GM23338 (cell line): ENCODE results near the gene DUSP6. TPM values are rescaled to one million over a fixed set of nuclear protein-coding genes. Genes with fewer than 3 reads are reported as not detected.
"Not testable (repeated sequence)": the region's sequence is repeated elsewhere in the genome, so short reads cannot be mapped to it uniquely, and the experiment has no call there.

Source experiments
- ATAC-seq: fragments of 200-7000 bp; cut with Tn5 transposase; 3 replicates; pipeline ENCODE4 v1.9.1; 2020
- DNase-seq: peaks from one replicate; pipeline ENCODE4 v3.0.0-alpha.2; 2015; ENCODE audit warnings: low spot score
- H2AFZ ChIP-seq: fragments of 200-600 bp; sonication (generic); 2 replicates; pipeline ENCODE4 v1.8.0; 2016; ENCODE audit warnings: antibody characterized with exemption, mild to moderate bottlenecking, moderate library complexity
- H3F3A ChIP-seq: fragments of 200-600 bp; sonication (generic); replicated peaks from 2 replicates; pipeline ENCODE4 v1.8.0; 2017; ENCODE audit warnings: antibody characterized with exemption, mixed run types, low read depth
- H3K27ac ChIP-seq: fragments of 200-600 bp; sonication (generic); 2 replicates; pipeline ENCODE4 v1.6.1; 2016; ENCODE audit warnings: low read depth
- H3K27me3 ChIP-seq: fragments of 200-600 bp; sonication (generic); 2 replicates; pipeline ENCODE4 v1.8.0; 2016; ENCODE audit warnings: mild to moderate bottlenecking, mixed run types, moderate library complexity; ENCODE audit not compliant: insufficient read depth
- H3K36me3 ChIP-seq: fragments of 200-600 bp; sonication (generic); 2 replicates; pipeline ENCODE4 v1.8.0; 2016; ENCODE audit warnings: mild to moderate bottlenecking; ENCODE audit not compliant: insufficient read depth
- H3K4me1 ChIP-seq: fragments of 200-600 bp; sonication (generic); 2 replicates; pipeline ENCODE4 v1.8.0; 2016; ENCODE audit warnings: mild to moderate bottlenecking, moderate library complexity; ENCODE audit not compliant: insufficient read depth
- H3K4me2 ChIP-seq: fragments of 200-600 bp; sonication (generic); 2 replicates; pipeline ENCODE4 v1.7.1; 2017; ENCODE audit warnings: mixed run types
- H3K4me3 ChIP-seq: fragments of 200-600 bp; sonication (generic); 2 replicates; pipeline ENCODE4 v1.6.1; 2016; ENCODE audit warnings: mixed run types
- H3K79me2 ChIP-seq: fragments of 200-600 bp; sonication (generic); replicated peaks from 2 replicates; pipeline ENCODE4 v1.8.0; 2017; ENCODE audit warnings: mild to moderate bottlenecking; ENCODE audit not compliant: insufficient read depth
- H3K9me2 ChIP-seq: fragments of 200-600 bp; sonication (generic); 2 replicates; pipeline ENCODE4 v1.8.0; 2017; ENCODE audit not compliant: insufficient read depth
- H4K20me1 ChIP-seq: fragments of 200-600 bp; sonication (generic); replicated peaks from 2 replicates; pipeline ENCODE4 v1.8.0; 2017; ENCODE audit warnings: mild to moderate bottlenecking; ENCODE audit not compliant: insufficient read depth
- H3K27ac Mint-ChIP-seq: 2 replicates; pipeline ENCODE4 v1.8.0; 2020; ENCODE audit warnings: inconsistent platforms, mild to moderate bottlenecking, moderate library complexity, mixed read lengths
- H3K27me3 Mint-ChIP-seq: 3 replicates; pipeline ENCODE4 v1.8.0; 2022; ENCODE audit warnings: low read depth, mild to moderate bottlenecking, moderate library complexity, mixed read lengths, inconsistent platforms; ENCODE audit not compliant: insufficient read depth, poor library complexity
- H3K36me3 Mint-ChIP-seq: 3 replicates; pipeline ENCODE4 v1.8.0; 2021; ENCODE audit warnings: low read depth, mild to moderate bottlenecking, inconsistent platforms, moderate library complexity, mixed read lengths
- H3K4me1 Mint-ChIP-seq: 3 replicates; pipeline ENCODE4 v1.8.0; 2020; ENCODE audit warnings: mild to moderate bottlenecking, inconsistent platforms, mixed read lengths
- H3K4me3 Mint-ChIP-seq: 3 replicates; pipeline ENCODE4 v1.8.0; 2021; ENCODE audit warnings: moderate library complexity, mild to moderate bottlenecking, inconsistent platforms, mixed read lengths
- H3K9me3 Mint-ChIP-seq: 3 replicates; pipeline ENCODE4 v1.8.0; 2020; ENCODE audit warnings: moderate library complexity, mild to moderate bottlenecking, inconsistent platforms, mixed read lengths
- CREB1 ChIP-seq: fragments of 250-450 bp; sonication (Bioruptor Pico); IDR thresholded peaks from 2 replicates; pipeline ENCODE4 v1.5.0; 2020; ENCODE audit warnings: low read depth, mild to moderate bottlenecking, moderate library complexity
- EZH2 ChIP-seq: fragments of 200-600 bp; sonication (generic); IDR thresholded peaks from one replicate; pipeline ENCODE4 v1.8.0; 2017; ENCODE audit warnings: antibody characterized with exemption, mild to moderate bottlenecking, low read depth; ENCODE audit not compliant: unreplicated experiment
- EZH2phosphoT487 ChIP-seq: fragments of 200-600 bp; sonication (generic); IDR thresholded peaks from one replicate; pipeline ENCODE4 v1.8.1; 2018; ENCODE audit warnings: antibody characterized with exemption; ENCODE audit not compliant: unreplicated experiment
- ZNF331 ChIP-seq: fragments of 250-450 bp; sonication (Bioruptor Pico); IDR thresholded peaks from 2 replicates; pipeline ENCODE4 v1.5.0; 2020; ENCODE audit warnings: low read depth, mild to moderate bottlenecking, moderate library complexity
- polyA plus RNA-seq: library from polyadenylated mRNA; unstranded; fragments of >200 nt; fragmentation: Nextera tagmentation; extraction: Ambion mirVana; gene quantifications from 2 replicates; pipeline ENCODE4 v1.2.1, GENCODE V29; 2016
- total RNA-seq: library from RNA; depleted of rRNA; stranded (reverse); fragments of >200 nt; shearing (Covaris generic); gene quantifications from 2 replicates; pipeline ENCODE4 v1.2.3, GENCODE V29; 2014
- TF ChIP-seq, protein P1 (sequence below), 2 experiments: fragments of 200-600 bp in 1 of 2; sonication (generic) in 1 of 2; conservative IDR thresholded peaks; 2 replicates each; pipeline versions ENCODE4 v1.5.1 to v1.6.1; 2016 to 2017; ENCODE audit warnings: antibody characterized with exemption in 2 of 2, low read depth in 2 of 2, mild to moderate bottlenecking in 2 of 2, moderate library complexity in 1 of 2
- TF ChIP-seq, protein P2 (sequence below): IDR thresholded peaks from one replicate; pipeline ENCODE4 v1.6.1; 2018; ENCODE audit warnings: antibody characterized with exemption; ENCODE audit not compliant: unreplicated experiment
- TF ChIP-seq, protein P3 (sequence below): IDR thresholded peaks from 2 replicates; pipeline ENCODE4 v1.6.1; 2016; ENCODE audit warnings: antibody characterized with exemption

DUSP6 gene
- total and polyA plus RNA-seq, 2 experiments from 2014 or later, result 117 to 191 TPM

DNA sequence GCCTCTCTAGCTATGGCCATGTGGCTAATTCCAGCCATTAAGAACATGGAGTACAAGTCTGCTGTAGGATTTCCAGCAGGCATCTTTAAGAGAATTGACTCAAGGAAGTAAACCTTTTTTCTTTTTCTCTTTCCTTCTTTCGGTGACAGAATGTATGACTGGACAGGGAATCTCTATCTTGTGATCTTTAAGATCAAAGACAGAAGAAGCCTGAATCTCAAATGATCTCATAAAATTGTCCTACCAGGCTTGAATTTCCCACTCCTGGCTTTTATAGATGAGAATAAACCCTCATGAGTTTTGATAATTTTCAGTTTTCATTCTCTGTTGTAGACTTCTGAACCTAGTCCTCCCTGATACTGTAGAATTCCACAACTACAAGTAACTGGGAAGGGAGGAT is 11.4 kb downstream of the DUSP6 start (continued):
- TF ChIP-seq, protein P1, sequence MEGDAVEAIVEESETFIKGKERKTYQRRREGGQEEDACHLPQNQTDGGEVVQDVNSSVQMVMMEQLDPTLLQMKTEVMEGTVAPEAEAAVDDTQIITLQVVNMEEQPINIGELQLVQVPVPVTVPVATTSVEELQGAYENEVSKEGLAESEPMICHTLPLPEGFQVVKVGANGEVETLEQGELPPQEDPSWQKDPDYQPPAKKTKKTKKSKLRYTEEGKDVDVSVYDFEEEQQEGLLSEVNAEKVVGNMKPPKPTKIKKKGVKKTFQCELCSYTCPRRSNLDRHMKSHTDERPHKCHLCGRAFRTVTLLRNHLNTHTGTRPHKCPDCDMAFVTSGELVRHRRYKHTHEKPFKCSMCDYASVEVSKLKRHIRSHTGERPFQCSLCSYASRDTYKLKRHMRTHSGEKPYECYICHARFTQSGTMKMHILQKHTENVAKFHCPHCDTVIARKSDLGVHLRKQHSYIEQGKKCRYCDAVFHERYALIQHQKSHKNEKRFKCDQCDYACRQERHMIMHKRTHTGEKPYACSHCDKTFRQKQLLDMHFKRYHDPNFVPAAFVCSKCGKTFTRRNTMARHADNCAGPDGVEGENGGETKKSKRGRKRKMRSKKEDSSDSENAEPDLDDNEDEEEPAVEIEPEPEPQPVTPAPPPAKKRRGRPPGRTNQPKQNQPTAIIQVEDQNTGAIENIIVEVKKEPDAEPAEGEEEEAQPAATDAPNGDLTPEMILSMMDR (conservative IDR thresholded peaks at IDR 0.05; ENCODE audit: low read depth in 2 of 2), result no peak
- TF ChIP-seq, protein P2, sequence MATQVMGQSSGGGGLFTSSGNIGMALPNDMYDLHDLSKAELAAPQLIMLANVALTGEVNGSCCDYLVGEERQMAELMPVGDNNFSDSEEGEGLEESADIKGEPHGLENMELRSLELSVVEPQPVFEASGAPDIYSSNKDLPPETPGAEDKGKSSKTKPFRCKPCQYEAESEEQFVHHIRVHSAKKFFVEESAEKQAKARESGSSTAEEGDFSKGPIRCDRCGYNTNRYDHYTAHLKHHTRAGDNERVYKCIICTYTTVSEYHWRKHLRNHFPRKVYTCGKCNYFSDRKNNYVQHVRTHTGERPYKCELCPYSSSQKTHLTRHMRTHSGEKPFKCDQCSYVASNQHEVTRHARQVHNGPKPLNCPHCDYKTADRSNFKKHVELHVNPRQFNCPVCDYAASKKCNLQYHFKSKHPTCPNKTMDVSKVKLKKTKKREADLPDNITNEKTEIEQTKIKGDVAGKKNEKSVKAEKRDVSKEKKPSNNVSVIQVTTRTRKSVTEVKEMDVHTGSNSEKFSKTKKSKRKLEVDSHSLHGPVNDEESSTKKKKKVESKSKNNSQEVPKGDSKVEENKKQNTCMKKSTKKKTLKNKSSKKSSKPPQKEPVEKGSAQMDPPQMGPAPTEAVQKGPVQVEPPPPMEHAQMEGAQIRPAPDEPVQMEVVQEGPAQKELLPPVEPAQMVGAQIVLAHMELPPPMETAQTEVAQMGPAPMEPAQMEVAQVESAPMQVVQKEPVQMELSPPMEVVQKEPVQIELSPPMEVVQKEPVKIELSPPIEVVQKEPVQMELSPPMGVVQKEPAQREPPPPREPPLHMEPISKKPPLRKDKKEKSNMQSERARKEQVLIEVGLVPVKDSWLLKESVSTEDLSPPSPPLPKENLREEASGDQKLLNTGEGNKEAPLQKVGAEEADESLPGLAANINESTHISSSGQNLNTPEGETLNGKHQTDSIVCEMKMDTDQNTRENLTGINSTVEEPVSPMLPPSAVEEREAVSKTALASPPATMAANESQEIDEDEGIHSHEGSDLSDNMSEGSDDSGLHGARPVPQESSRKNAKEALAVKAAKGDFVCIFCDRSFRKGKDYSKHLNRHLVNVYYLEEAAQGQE, result no peak
- TF ChIP-seq ZNF331 (CRISPR knock-in tag) (no peak), CREB1 (CRISPR knock-in tag) (no peak)
- TF ChIP-seq, protein P3, sequence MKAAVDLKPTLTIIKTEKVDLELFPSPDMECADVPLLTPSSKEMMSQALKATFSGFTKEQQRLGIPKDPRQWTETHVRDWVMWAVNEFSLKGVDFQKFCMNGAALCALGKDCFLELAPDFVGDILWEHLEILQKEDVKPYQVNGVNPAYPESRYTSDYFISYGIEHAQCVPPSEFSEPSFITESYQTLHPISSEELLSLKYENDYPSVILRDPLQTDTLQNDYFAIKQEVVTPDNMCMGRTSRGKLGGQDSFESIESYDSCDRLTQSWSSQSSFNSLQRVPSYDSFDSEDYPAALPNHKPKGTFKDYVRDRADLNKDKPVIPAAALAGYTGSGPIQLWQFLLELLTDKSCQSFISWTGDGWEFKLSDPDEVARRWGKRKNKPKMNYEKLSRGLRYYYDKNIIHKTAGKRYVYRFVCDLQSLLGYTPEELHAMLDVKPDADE, result no peak

- H4K20me1 ChIP-seq, result no peaks in the 10 kb centered on the region
- ATAC-seq (no peak), DNase-seq (no peak)
- H3K27ac ChIP-seq, result no peak overlapping the region
- TF ChIP-seq EZH2 (no peak), ZNF331 (CRISPR knock-in tag) (no peak), EZH2phosphoT487 (no peak)
- TF ChIP-seq, protein P2, result no peak
- H3K79me2 ChIP-seq, result no peaks in the 10 kb centered on the region
- H3K36me3 ChIP-seq, result no peaks in the 10 kb centered on the region
- peaks cover 38% of the 10 kb centered on the region for H3K4me1 Mint-ChIP-seq
- H3K27me3 Mint-ChIP-seq, result peaks cover 3% of the 10 kb centered on the region
- no peak overlapping the region for H3K4me3 Mint-ChIP-seq
- H3K4me3 ChIP-seq, result no peak overlapping the region
- H3F3A ChIP-seq, result no peaks in the 10 kb centered on the region
- no peak overlapping the region for H3K4me2 ChIP-seq
- no peaks in the 10 kb centered on the region for H3K9me3 Mint-ChIP-seq
- H3K27me3 ChIP-seq, result no peaks in the 10 kb centered on the region
- H3K36me3 Mint-ChIP-seq, result no peaks in the 10 kb centered on the region; the same call in 2 of the 3 replicates
- H3K9me2 ChIP-seq, result no peaks in the 10 kb centered on the region
- peaks cover 43% of the 10 kb centered on the region for H3K4me1 ChIP-seq
- no peak overlapping the region for H2AFZ ChIP-seq
- no peak overlapping the region for H3K27ac Mint-ChIP-seq
Observed at GRCh38 chr12:89339526-89339925, 12.8 kb downstream of the DUSP6 start.

DNA sequence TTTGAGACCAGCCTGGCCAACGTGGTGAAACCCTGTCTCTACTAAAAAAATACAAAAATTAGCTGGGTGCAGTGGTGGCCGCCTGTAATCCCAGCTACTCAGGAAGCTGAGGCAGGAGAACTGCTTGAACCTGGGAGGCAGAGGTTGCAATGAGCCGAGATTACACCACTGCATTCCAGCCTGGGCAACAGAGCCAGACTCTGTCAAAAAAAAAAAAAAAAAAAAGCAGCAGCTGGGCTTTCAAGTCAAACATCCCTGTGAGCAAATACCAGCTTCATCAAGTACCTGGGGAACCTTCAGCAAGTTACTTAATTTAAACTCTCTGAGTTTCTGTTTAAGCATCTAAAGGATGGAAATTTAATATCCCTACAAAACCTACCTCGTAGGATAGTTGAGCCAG is 15.2 kb downstream of the DUSP6 start:
- H3K27ac ChIP-seq, H3K36me3 Mint-ChIP-seq, H4K20me1 ChIP-seq, H3K36me3 ChIP-seq, H3K27me3 Mint-ChIP-seq, H3K27me3 ChIP-seq, DNase-seq, H3K79me2 ChIP-seq, ATAC-seq, H3K4me3 Mint-ChIP-seq, H3F3A ChIP-seq, H3K9me2 ChIP-seq, H3K9me3 Mint-ChIP-seq, H2AFZ ChIP-seq, H3K4me3 ChIP-seq, H3K4me2 ChIP-seq, H3K27ac Mint-ChIP-seq: not testable (repeated sequence)
- H3K4me1 Mint-ChIP-seq, result peaks cover 32% of the 10 kb centered on the region
- H3K4me1 ChIP-seq, result peaks cover 35% of the 10 kb centered on the region
